Measurements from ENCODE around the gene KNSTRN. TPM values are rescaled to one million over a fixed set of nuclear protein-coding genes. Genes with fewer than 3 reads are reported as not detected.

The KNSTRN gene
- total and polyA plus RNA-seq, 4 experiments from 2014 or later, result 1.0 to 8.8 (median 4.6) TPM

- intact Hi-C loops (cut with micrococcal nuclease), result loop anchor here (5.0 kb wide), 1 partner anchor 35 kb away; the partner anchor contains the start of gene CHST14
- Histone ChIP-seq H3K36me3 (ENCODE audit: insufficient read depth, low read length) (no peaks in the 10 kb centered on the region), H3K9me3 (ENCODE audit: control insufficient read depth in 1 of 2, low read length in 2 of 2) (no peaks in the 10 kb centered on the region), H3K4me1 (ENCODE audit: insufficient read depth, low read length) (peaks cover 38% of the 10 kb centered on the region), H3K4me3 (ENCODE audit: low read length in 2 of 2) (peak overlapping the region; percentile 22 to 37), H3K27ac (ENCODE audit: low read depth, low read length) (no peak overlapping the region), H3K27me3 (ENCODE audit: insufficient read depth, low read length) (peaks cover 12% of the 10 kb centered on the region)
- no peaks in the 10 kb centered on the region for H3K9me3 Mint-ChIP-seq
- ChIA-PET POLR2A (ENCODE audit: partially characterized antibody) (interaction anchor here (1.3 to 3.5 kb wide), 2 partner anchors 15 to 32 kb away, joined by 3 to 21 read pairs; partner anchors contain the start of gene IVD), CTCF (ENCODE audit: partially characterized antibody) (no interaction called here)
- H3K4me1 Mint-ChIP-seq, result peaks cover 17 to 58% (median 33%) of the 10 kb centered on the region in 4 donors
- H3K27me3 Mint-ChIP-seq, result peaks cover 13 to 14% of the 10 kb centered on the region in 2 donors
- peak overlapping the region; percentile 59 to 84 (median 77) for H3K4me3 Mint-ChIP-seq
- peaks cover 0 to 6% of the 10 kb centered on the region in 2 donors for H3K36me3 Mint-ChIP-seq
- H3K27ac Mint-ChIP-seq, result peak overlapping the region in 2 of 7 donors; percentile 35 to 53
- no peak for DNase-seq
These were observed 54.6 kb downstream of the KNSTRN start for GRCh38 chr15:40436892-40437751.

GRCh38 chr15:40437752-40438687, 55.5 kb downstream of the KNSTRN start:
- Histone ChIP-seq H3K27me3 (ENCODE audit: insufficient read depth, low read length) (peaks cover 12% of the 10 kb centered on the region), H3K4me3 (ENCODE audit: low read length in 2 of 2) (no peak overlapping the region), H3K27ac (ENCODE audit: low read depth, low read length) (no peak overlapping the region), H3K4me1 (ENCODE audit: insufficient read depth, low read length) (peaks cover 46% of the 10 kb centered on the region), H3K9me3 (ENCODE audit: control insufficient read depth in 1 of 2, low read length in 2 of 2) (no peaks in the 10 kb centered on the region), H3K36me3 (ENCODE audit: insufficient read depth, low read length) (no peaks in the 10 kb centered on the region)
- intact Hi-C loops (cut with micrococcal nuclease), result loop anchor here (5.0 kb wide), 1 partner anchor 34 kb away; the partner anchor contains the start of gene CHST14
- DNase-seq, result no peak
- peak overlapping the region; percentile 4 to 79 (median 38) for H3K4me3 Mint-ChIP-seq
- no peaks in the 10 kb centered on the region for H3K9me3 Mint-ChIP-seq
- peaks cover 0 to 10% of the 10 kb centered on the region in 2 donors for H3K36me3 Mint-ChIP-seq
- ChIA-PET CTCF (ENCODE audit: partially characterized antibody) (no interaction called here), POLR2A (ENCODE audit: partially characterized antibody) (interaction anchor here (1.1 to 5.7 kb wide), 4 partner anchors 14 to 33 kb away, joined by 3 to 94 read pairs (median 12); partner anchors contain the start of gene IVD)
- peaks cover 24 to 67% (median 41%) of the 10 kb centered on the region in 4 donors for H3K4me1 Mint-ChIP-seq
- peaks cover 13 to 14% of the 10 kb centered on the region in 2 donors for H3K27me3 Mint-ChIP-seq
- peak overlapping the region in 4 of 7 donors; percentile 21 to 82 (median 30) for H3K27ac Mint-ChIP-seq

GRCh38 chr15:40438712-40439111, 56.2 kb downstream of the KNSTRN start:
- ChIA-PET POLR2A (ENCODE audit: partially characterized antibody) (interaction anchor here (1.1 to 5.7 kb wide), 3 partner anchors 14 to 33 kb away, joined by 3 to 94 read pairs (median 3); partner anchors contain the start of gene IVD), CTCF (ENCODE audit: partially characterized antibody) (interaction anchor here (5.7 kb wide), 1 partner anchor 68 kb away, joined by 29 read pairs; no protein-coding TSS in a partner anchor)
- peaks cover 31 to 74% (median 48%) of the 10 kb centered on the region in 4 donors for H3K4me1 Mint-ChIP-seq
- peak overlapping the region in 7 of 8 donors; percentile 4 to 79 (median 27) for H3K4me3 Mint-ChIP-seq
- Histone ChIP-seq H3K4me1 (ENCODE audit: insufficient read depth, low read length) (peaks cover 53% of the 10 kb centered on the region), H3K27ac (ENCODE audit: low read depth, low read length) (no peak overlapping the region), H3K27me3 (ENCODE audit: insufficient read depth, low read length) (peaks cover 12% of the 10 kb centered on the region), H3K9me3 (ENCODE audit: control insufficient read depth in 1 of 2, low read length in 2 of 2) (no peaks in the 10 kb centered on the region), H3K36me3 (ENCODE audit: insufficient read depth, low read length) (no peaks in the 10 kb centered on the region), H3K4me3 (ENCODE audit: low read length in 2 of 2) (no peak overlapping the region)
- intact Hi-C loops (cut with micrococcal nuclease), result loop anchor here (5.0 kb wide), 1 partner anchor 34 kb away; the partner anchor contains the start of gene CHST14
- H3K27me3 Mint-ChIP-seq, result peaks cover 13 to 14% of the 10 kb centered on the region in 2 donors
- no peak for DNase-seq
- peak overlapping the region in 2 of 7 donors; percentile 13 to 82 for H3K27ac Mint-ChIP-seq
- no peaks in the 10 kb centered on the region for H3K9me3 Mint-ChIP-seq
- H3K36me3 Mint-ChIP-seq, result peaks cover 0 to 10% of the 10 kb centered on the region in 2 donors

GRCh38 chr15:40439461-40439959, 57.0 kb downstream of the KNSTRN start:
- peaks cover 39 to 82% (median 56%) of the 10 kb centered on the region in 4 donors for H3K4me1 Mint-ChIP-seq
- H3K4me1 ChIP-seq (ENCODE audit: insufficient read depth, low read length), result peaks cover 61% of the 10 kb centered on the region
- POLR2A ChIA-PET (ENCODE audit: partially characterized antibody), result interaction anchor here (0.7 to 5.7 kb wide), 11 partner anchors 10 to 132 kb away, joined by 3 to 94 read pairs (median 5); partner anchors contain the start of genes CCDC32, DISP2, INAFM2 and IVD
- H3K4me3 Mint-ChIP-seq, result peak overlapping the region; percentile 87 to 96 (median 92)
- CTCF ChIA-PET (ENCODE audit: partially characterized antibody), result interaction anchor here (0.6 to 5.7 kb wide), 7 partner anchors 10 to 118 kb away, joined by 3 to 29 read pairs (median 4); no protein-coding TSS in a partner anchor
- peaks cover 13 to 14% of the 10 kb centered on the region in 2 donors for H3K27me3 Mint-ChIP-seq
- intact Hi-C loops (cut with micrococcal nuclease), result loop anchor here (5.0 kb wide), 1 partner anchor 33 kb away; the partner anchor contains the start of gene CHST14
- no peak for DNase-seq
- peaks cover 0 to 10% of the 10 kb centered on the region in 2 donors for H3K36me3 Mint-ChIP-seq
- no peaks in the 10 kb centered on the region for H3K9me3 ChIP-seq (ENCODE audit: control insufficient read depth in 1 of 2, low read length in 2 of 2)
- H3K27ac Mint-ChIP-seq, result peak overlapping the region in 4 of 7 donors; percentile 87 to 93 (median 90)
- no peaks in the 10 kb centered on the region for H3K9me3 Mint-ChIP-seq
- no peaks in the 10 kb centered on the region for H3K36me3 ChIP-seq (ENCODE audit: insufficient read depth, low read length)
- peaks cover 12% of the 10 kb centered on the region for H3K27me3 ChIP-seq (ENCODE audit: insufficient read depth, low read length)
- H3K4me3 ChIP-seq (ENCODE audit: low read length in 2 of 2), result peak overlapping the region; percentile 62 to 65
- H3K27ac ChIP-seq (ENCODE audit: low read depth, low read length), result no peak overlapping the region

- no peaks in the 10 kb centered on the region for H3K9me3 Mint-ChIP-seq
These were observed 57.6 kb downstream of the KNSTRN start for GRCh38 chr15:40439960-40440742.

More at GRCh38 chr15:40439960-40440742, 57.6 kb downstream of the KNSTRN start:
- H3K4me3 Mint-ChIP-seq, result peak overlapping the region; percentile 87 to 96 (median 92)
- H3K4me1 Mint-ChIP-seq, result peaks cover 45 to 83% (median 59%) of the 10 kb centered on the region in 4 donors
- POLR2A ChIA-PET (ENCODE audit: partially characterized antibody), result interaction anchor here (0.8 to 5.7 kb wide), 15 partner anchors 10 to 254 kb away, joined by 3 to 94 read pairs (median 4); partner anchors contain the start of genes CCDC32, DISP2, IVD and PLCB2
- H3K27me3 ChIP-seq (ENCODE audit: insufficient read depth, low read length), result peaks cover 12% of the 10 kb centered on the region
- peak overlapping the region; percentile 87 to 93 (median 92) for H3K27ac Mint-ChIP-seq
- peaks cover 13 to 14% of the 10 kb centered on the region in 2 donors for H3K27me3 Mint-ChIP-seq
- peak overlapping the region; percentile 62 to 65 for H3K4me3 ChIP-seq (ENCODE audit: low read length in 2 of 2)
- H3K36me3 Mint-ChIP-seq, result peaks cover 0 to 10% of the 10 kb centered on the region in 2 donors
- intact Hi-C loops (cut with micrococcal nuclease), result loop anchor here (2.0 to 5.0 kb wide), 3 partner anchors 32 to 129 kb away; partner anchors contain the start of genes CHST14, IVD and RPUSD2
- CTCF ChIA-PET (ENCODE audit: partially characterized antibody), result interaction anchor here (0.5 to 5.7 kb wide), 13 partner anchors 10 to 118 kb away, joined by 3 to 29 read pairs (median 4); no protein-coding TSS in a partner anchor
- no peaks in the 10 kb centered on the region for H3K36me3 ChIP-seq (ENCODE audit: insufficient read depth, low read length)
- peak overlapping the region; percentile 38 for H3K27ac ChIP-seq (ENCODE audit: low read depth, low read length)
- DNase-seq, result peak in 4 of 5 donors; percentile 19 to 63 (median 28)
- peaks cover 67% of the 10 kb centered on the region for H3K4me1 ChIP-seq (ENCODE audit: insufficient read depth, low read length)
- H3K9me3 ChIP-seq (ENCODE audit: control insufficient read depth in 1 of 2, low read length in 2 of 2), result no peaks in the 10 kb centered on the region

Measured in CD4-positive, alpha-beta memory T cell (primary cell).